H9 (cell line): ENCODE measurements around the gene FHOD3. TPM values are rescaled to one million over a fixed set of nuclear protein-coding genes. Genes with fewer than 3 reads are reported as not detected.

Experiments
- DNase-seq: peaks from one replicate; pipeline ENCODE4 v3.0.0-alpha.2; 2017
- H2AFZ ChIP-seq: one replicate; pipeline ENCODE4 v1.6.1; 2013; ENCODE audit warnings: mild to moderate bottlenecking, low read length, control low read depth, moderate library complexity
- H2AK5ac ChIP-seq: 2 replicates; pipeline ENCODE4 v1.6.1; 2013; ENCODE audit warnings: low read length, control low read depth, mixed read lengths; ENCODE audit not compliant: insufficient read length
- H2BK120ac ChIP-seq: one replicate; pipeline ENCODE4 v1.6.1; 2013; ENCODE audit warnings: low read depth, mild to moderate bottlenecking, low read length, control low read depth, inconsistent platforms; ENCODE audit not compliant: poor library complexity, severe bottlenecking
- H2BK12ac ChIP-seq: 2 replicates; pipeline ENCODE4 v1.6.1; 2013; ENCODE audit warnings: low read length, control low read depth, mixed read lengths, low read depth; ENCODE audit not compliant: insufficient read length
- H2BK15ac ChIP-seq: 2 replicates; pipeline ENCODE4 v1.6.1; 2013; ENCODE audit warnings: low read depth, low read length, control low read depth
- H2BK20ac ChIP-seq: one replicate; pipeline ENCODE4 v1.6.1; 2013; ENCODE audit warnings: low read depth, mild to moderate bottlenecking, low read length, control low read depth, inconsistent platforms; ENCODE audit not compliant: poor library complexity, severe bottlenecking
- H2BK5ac ChIP-seq: 2 replicates; pipeline ENCODE4 v1.6.1; 2013; ENCODE audit warnings: low read length, control low read depth, mixed read lengths; ENCODE audit not compliant: insufficient read length
- H3K14ac ChIP-seq: 2 replicates; pipeline ENCODE4 v1.6.1; 2013; ENCODE audit warnings: low read length, control low read depth; ENCODE audit not compliant: insufficient read depth
- H3K18ac ChIP-seq: 2 replicates; pipeline ENCODE4 v1.6.1; 2013; ENCODE audit warnings: low read depth, mild to moderate bottlenecking, mixed read lengths, low read length, control low read depth; ENCODE audit not compliant: insufficient read length
- H3K23ac ChIP-seq: 2 replicates; pipeline ENCODE4 v1.6.1; 2013; ENCODE audit warnings: low read length, control low read depth, mixed read lengths, low read depth; ENCODE audit not compliant: insufficient read length
- H3K23me2 ChIP-seq: 2 replicates; pipeline ENCODE4 v1.6.1; 2013; ENCODE audit warnings: low read depth, mild to moderate bottlenecking, mixed read lengths, low read length, control low read depth; ENCODE audit not compliant: insufficient read length, poor library complexity, severe bottlenecking
- H3K27ac ChIP-seq: 2 replicates; pipeline ENCODE4 v1.5.1; 2013; ENCODE audit warnings: low read length, control low read depth, mixed read lengths, low read depth; ENCODE audit not compliant: insufficient read length
- H3K27me3 ChIP-seq: 2 replicates; pipeline ENCODE4 v1.6.1; 2013; ENCODE audit warnings: low read length, control low read depth, inconsistent platforms; ENCODE audit not compliant: insufficient read depth
- H3K4ac ChIP-seq: 2 replicates; pipeline ENCODE4 v1.6.1; 2013; ENCODE audit warnings: low read depth, mild to moderate bottlenecking, control low read depth, inconsistent platforms, low read length, moderate library complexity
- H3K4me1 ChIP-seq: 2 replicates; pipeline ENCODE4 v1.6.1; 2013; ENCODE audit warnings: low read length, control low read depth, inconsistent platforms; ENCODE audit not compliant: insufficient read depth
- H3K4me2 ChIP-seq: 2 replicates; pipeline ENCODE4 v1.6.1; 2013; ENCODE audit warnings: low read length, control low read depth, mixed read lengths; ENCODE audit not compliant: insufficient read length, insufficient read depth
- H3K56ac ChIP-seq: 2 replicates; pipeline ENCODE4 v1.6.1; 2013; ENCODE audit warnings: low read depth, mild to moderate bottlenecking, mixed read lengths, low read length, control low read depth; ENCODE audit not compliant: insufficient read length
- H3K79me1 ChIP-seq: 2 replicates; pipeline ENCODE4 v1.6.1; 2013; ENCODE audit warnings: low read depth, mild to moderate bottlenecking, moderate library complexity, low read length, control low read depth, inconsistent platforms; ENCODE audit not compliant: insufficient read depth, poor library complexity, severe bottlenecking
- H3K79me2 ChIP-seq: 2 replicates; pipeline ENCODE4 v1.6.1; 2013; ENCODE audit warnings: low read length, control low read depth, inconsistent platforms; ENCODE audit not compliant: insufficient read depth
- H3K9ac ChIP-seq: 2 replicates; pipeline ENCODE4 v1.6.1; 2013; ENCODE audit warnings: low read length, control low read depth, mixed read lengths; ENCODE audit not compliant: insufficient read length; ENCODE audit errors: extremely low read depth
- H3K9me3 ChIP-seq: one replicate; pipeline ENCODE4 v1.6.1; 2013; ENCODE audit warnings: low read depth, low read length, inconsistent platforms; ENCODE audit not compliant: control insufficient read depth
- H3T11ph ChIP-seq: one replicate; pipeline ENCODE4 v1.6.1; 2013; ENCODE audit warnings: mild to moderate bottlenecking, low read length, control low read depth, inconsistent platforms
- H4K20me1 ChIP-seq: one replicate; pipeline ENCODE4 v1.6.1; 2013; ENCODE audit not compliant: control insufficient read depth, insufficient read length, insufficient read depth
- H4K5ac ChIP-seq: 2 replicates; pipeline ENCODE4 v1.6.1; 2013; ENCODE audit warnings: low read depth, mild to moderate bottlenecking, mixed read lengths, low read length, control low read depth; ENCODE audit not compliant: insufficient read length
- H4K8ac ChIP-seq: replicated peaks from 2 replicates; pipeline ENCODE4 v1.6.1; 2013; ENCODE audit warnings: low read length, control low read depth, mixed read lengths, low read depth; ENCODE audit not compliant: insufficient read length
- H4K91ac ChIP-seq: 2 replicates; pipeline ENCODE4 v1.6.1; 2013; ENCODE audit warnings: low read depth, mild to moderate bottlenecking, moderate library complexity, mixed read lengths, low read length, control low read depth; ENCODE audit not compliant: insufficient read length
- H3K27ac Mint-ChIP-seq, 3 experiments: 2 replicates in 2 of 3; 3 replicates in 1 of 3; pipeline ENCODE4 v1.8.0; 2020 to 2021; ENCODE audit warnings: mixed read lengths in 3 of 3, mild to moderate bottlenecking in 1 of 3, moderate library complexity in 1 of 3
- H3K27me3 Mint-ChIP-seq: 2 replicates; pipeline ENCODE4 v1.8.0; 2021; ENCODE audit warnings: low read depth, mild to moderate bottlenecking, moderate library complexity, mixed read lengths
- H3K36me3 Mint-ChIP-seq, 3 experiments: 2 replicates in 2 of 3; 3 replicates in 1 of 3; pipeline ENCODE4 v1.8.0; 2020 to 2021; ENCODE audit warnings: low read depth in 3 of 3, mixed read lengths in 3 of 3; ENCODE audit not compliant: insufficient read depth in 1 of 3
- H3K4me1 Mint-ChIP-seq, 2 experiments: 2 replicates each; pipeline ENCODE4 v1.8.0; 2020; ENCODE audit warnings: mixed read lengths in 2 of 2
- H3K4me3 Mint-ChIP-seq, 2 experiments: 2 replicates in 1 of 2; 3 replicates in 1 of 2; pipeline ENCODE4 v1.8.0; 2020 to 2021; ENCODE audit warnings: mild to moderate bottlenecking in 2 of 2, mixed read lengths in 2 of 2, moderate library complexity in 1 of 2
- H3K9me3 Mint-ChIP-seq, 2 experiments: 2 replicates in 1 of 2; 3 replicates in 1 of 2; pipeline ENCODE4 v1.8.0; 2020; ENCODE audit warnings: mild to moderate bottlenecking in 2 of 2, mixed read lengths in 2 of 2, moderate library complexity in 1 of 2
- CTCF ChIP-seq: fragments of 200-600 bp; sonication (generic); conservative IDR thresholded peaks from 3 replicates; pipeline ENCODE4 v1.8.0; 2021; ENCODE audit warnings: antibody characterized with exemption, mild to moderate bottlenecking
- WGBS: extraction: QIAGEN DNeasy Blood & Tissue Kit; methylation state at CpG from one replicate; pipeline ENCODE4 v1.1.7; 2013; ENCODE audit warnings: missing lambda C conversion rate, low lambda C conversion rate, mixed read lengths; ENCODE audit not compliant: insufficient read length; ENCODE audit errors: extremely low coverage; 5-methylcytosine and 5-hydroxymethylcytosine counted together
- total RNA-seq: library from RNA; stranded (reverse); gene quantifications from 2 replicates; pipeline ENCODE4 v1.2.1, GENCODE V29; 2021

The FHOD3 gene
- total RNA-seq, 1 experiment from 2014 or later: 8.0 TPM

- H2BK15ac ChIP-seq: no peak overlapping the region
- H3K36me3 Mint-ChIP-seq: peaks cover 0 to 20% (median 15%) of the 10 kb centered on the region in 3 experiments; a peak in 5 of 7 replicates
- H3K14ac ChIP-seq: no peak overlapping the region
- no peak overlapping the region for H2BK20ac ChIP-seq
- no peak overlapping the region for H4K8ac ChIP-seq
- DNase-seq: peak; percentile 3
- H3T11ph ChIP-seq: no peak overlapping the region
- WGBS: no CpG with 5 or more reads among the region's 4 CpGs
- no peak overlapping the region for H2BK5ac ChIP-seq
- no peak overlapping the region for H3K4me2 ChIP-seq
- no peaks in the 10 kb centered on the region for H3K79me2 ChIP-seq
- H4K20me1 ChIP-seq: peaks cover 2% of the 10 kb centered on the region
- H2AK5ac ChIP-seq: no peak overlapping the region
- no peak overlapping the region for H2BK120ac ChIP-seq
- no peak overlapping the region for H3K9ac ChIP-seq
- peaks cover 9% of the 10 kb centered on the region for H3K27me3 Mint-ChIP-seq
- H3K18ac ChIP-seq: no peak overlapping the region
- H3K27ac Mint-ChIP-seq: no peak overlapping the region
- H4K5ac ChIP-seq: no peak overlapping the region
- H2BK12ac ChIP-seq: no peak overlapping the region
- H3K4me3 Mint-ChIP-seq: no peak overlapping the region
- H2AFZ ChIP-seq: no peak overlapping the region
- TF ChIP-seq CTCF: no peak
- H3K56ac ChIP-seq: no peak overlapping the region
- peaks cover 10 to 19% of the 10 kb centered on the region in 2 experiments; a peak in 4 of 5 replicates for H3K9me3 Mint-ChIP-seq
- no peak overlapping the region for H4K91ac ChIP-seq
- no peak overlapping the region for H3K27ac ChIP-seq
- H3K79me1 ChIP-seq: peaks cover 3% of the 10 kb centered on the region
- no peaks in the 10 kb centered on the region for H3K4me1 ChIP-seq
- no peaks in the 10 kb centered on the region for H3K23me2 ChIP-seq
- peaks cover 22 to 31% of the 10 kb centered on the region in 2 experiments for H3K4me1 Mint-ChIP-seq
- no peak overlapping the region for H3K23ac ChIP-seq
- H3K27me3 ChIP-seq: no peaks in the 10 kb centered on the region
- H3K4ac ChIP-seq: no peak overlapping the region
- H3K9me3 ChIP-seq: no peaks in the 10 kb centered on the region
Observed at GRCh38 chr18:36314754-36315153, 17.2 kb downstream of the FHOD3 start.
